Adipose tissue (tissue), 3 donors: Measurements from ENCODE around the gene GOLIM4. TPM values are rescaled to one million over a fixed set of nuclear protein-coding genes. Genes with fewer than 3 reads are reported as not detected.
"Not testable (repeated sequence)": the region's sequence is repeated elsewhere in the genome, so short reads cannot be mapped to it uniquely, and the experiment has no call there.

ENCODE experiments used
- H3K27ac ChIP-seq: one replicate; pipeline ENCODE4 v1.5.1; 2013; ENCODE audit warnings: low read depth, low read length
- WGBS, 3 donors: extraction: QIAGEN DNeasy Blood & Tissue Kit; methylation state at CpG; one replicate each; pipeline ENCODE4 v1.1.7; 2013; 5-methylcytosine and 5-hydroxymethylcytosine counted together
- polyA plus RNA-seq, 3 donors: library from polyadenylated mRNA; stranded (reverse); fragments of 200-250 nt; gene quantifications; one replicate each; pipeline ENCODE4 v1.2.3, GENCODE V29; 2013
- donor health status: healthy with polysubstance abuse.
- donor health status: Bipolar disorder and iron deficiency.
- donor health status: healthy.

GOLIM4 gene
- 10 to 100 TPM in 2 of 3 donors, 1 to 10 TPM in 1; 6.4 to 21.9 (median 13.1) TPM for polyA plus RNA-seq

- 0 to 1% (median 0%) methylated on average over 45 to 52 of the region's 52 CpGs for WGBS, 3 donors
- peak within 1 kb of the TSS; percentile 48 for H3K27ac ChIP-seq
Observed at GRCh38 chr3:168095611-168096209, at the start of gene GOLIM4. TSS of gene GOLIM4 (minus strand) at chr3:168095924. CDS start at chr3:168095285, 639 bp downstream.

- WGBS, 3 donors = 68 to 85% (median 77%) methylated on average over 6 of the region's 6 CpGs
- no peak overlapping the region for H3K27ac ChIP-seq
Observed at GRCh38 chr3:168141405-168141998, 45.8 kb upstream of the GOLIM4 start.

- H3K27ac ChIP-seq = no peak overlapping the region
- WGBS, 3 donors = 63 to 76% (median 71%) methylated on average over 3 of the region's 3 CpGs
Observed at GRCh38 chr3:168139947-168140346, 44.2 kb upstream of the GOLIM4 start.

DNA sequence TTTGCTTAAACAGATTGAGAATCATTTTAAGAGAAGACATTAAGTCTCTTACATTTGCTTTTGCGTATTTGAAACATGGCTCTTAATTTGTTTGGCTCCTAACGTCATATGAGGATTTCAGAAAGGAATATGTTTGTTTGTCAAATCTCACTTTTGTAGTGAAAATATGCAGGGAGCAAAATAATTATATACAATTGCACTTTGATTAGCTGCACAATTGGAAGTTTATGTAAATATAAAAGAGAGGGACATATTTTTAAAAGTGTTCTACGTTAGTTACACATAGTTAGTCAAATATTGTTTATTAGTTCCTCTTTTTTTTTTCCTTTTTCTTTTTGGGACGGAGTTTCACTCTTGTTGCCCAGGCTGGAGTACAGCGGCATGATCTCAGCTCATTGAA is 42.7 kb upstream of the GOLIM4 start:
- 74 to 87% (median 79%) methylated on average over 5 of the region's 5 CpGs for WGBS, 3 donors
- H3K27ac ChIP-seq = no peak overlapping the region

GRCh38 chr3:168134931-168135330 is 39.2 kb upstream of the GOLIM4 start:
- no peak overlapping the region for H3K27ac ChIP-seq
- WGBS, 3 donors = 68 to 71% (median 70%) methylated on average over 5 of the region's 5 CpGs

DNA sequence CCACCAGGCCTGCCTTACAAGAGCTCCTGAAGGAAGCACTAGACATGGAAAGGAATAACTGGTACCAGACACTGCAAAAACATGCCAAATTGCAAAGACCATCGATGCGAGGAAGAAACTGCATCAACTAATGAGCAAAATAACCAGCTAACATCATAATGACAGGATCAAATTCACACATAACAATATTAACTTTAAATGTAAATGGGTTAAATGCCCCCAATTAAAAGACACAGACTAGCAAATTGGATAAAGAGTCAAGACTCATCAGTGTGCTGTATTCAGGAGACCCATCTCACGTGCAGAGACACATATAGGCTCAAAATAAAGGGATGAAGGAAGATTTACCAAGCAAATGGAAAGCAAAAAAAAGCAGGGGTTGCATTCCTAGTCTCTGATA is 34.5 kb upstream of the GOLIM4 start:
- 90 to 91% (median 91%) methylated on average over 3 of the region's 3 CpGs for WGBS, 3 donors

GRCh38 chr3:168128463-168128862 is 32.7 kb upstream of the GOLIM4 start:
- not testable (repeated sequence) for H3K27ac ChIP-seq
- 95 to 96% (median 96%) methylated on average over 8 of the region's 8 CpGs for WGBS, 3 donors

More for the DNA sequence above, 34.5 kb upstream of the GOLIM4 start:
- H3K27ac ChIP-seq = not testable (repeated sequence)

DNA sequence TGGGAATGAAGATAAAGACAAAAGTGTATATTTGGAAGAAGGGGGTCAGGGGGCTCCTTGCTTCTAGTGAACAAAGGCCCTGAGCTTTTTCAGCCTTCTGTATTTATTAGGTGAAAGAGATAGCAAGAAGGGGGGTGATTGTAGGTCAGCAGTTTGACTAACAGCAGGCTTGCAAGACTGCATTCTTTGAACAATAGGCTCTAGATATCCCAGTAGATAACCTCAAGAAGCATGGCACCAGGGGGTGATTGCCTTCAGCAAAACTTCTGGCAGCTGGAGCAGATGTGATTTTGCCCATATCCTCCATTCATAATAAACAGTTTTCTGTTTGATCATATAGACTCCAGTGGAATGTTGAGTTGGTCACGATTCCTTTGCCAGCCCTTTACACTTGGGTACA is 31.7 kb upstream of the GOLIM4 start:
- WGBS, 3 donors = 89 to 96% (median 94%) methylated on average over 1 of the region's 1 CpG
- H3K27ac ChIP-seq = no peak overlapping the region

DNA sequence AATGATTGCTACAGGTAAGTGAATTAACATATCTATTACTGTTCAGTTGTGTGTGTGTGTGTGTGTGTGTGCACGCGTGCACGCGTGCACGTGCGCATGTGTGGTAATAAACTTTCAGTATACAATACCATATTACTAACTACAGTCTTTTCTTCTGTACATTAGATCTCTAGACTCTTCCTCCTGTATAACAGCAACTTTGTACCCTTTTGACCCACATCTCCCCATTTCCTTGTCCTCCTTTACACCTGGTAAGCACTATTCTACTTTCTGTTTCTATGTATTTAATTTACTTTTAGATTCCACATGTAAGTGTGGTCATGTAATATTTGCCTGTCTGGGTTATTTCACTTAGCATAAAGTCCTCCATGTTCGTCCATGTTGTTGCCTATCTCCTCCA is 29.1 kb upstream of the GOLIM4 start:
- 94 to 96% (median 94%) methylated on average over 7 of the region's 7 CpGs for WGBS, 3 donors

GRCh38 chr3:168124291-168124690 is 28.6 kb upstream of the GOLIM4 start:
- no peak overlapping the region for H3K27ac ChIP-seq

More for the DNA sequence above, 29.1 kb upstream of the GOLIM4 start:
- no peak overlapping the region for H3K27ac ChIP-seq

GRCh38 chr3:168123201-168124176 is 27.8 kb upstream of the GOLIM4 start:
- no peak overlapping the region for H3K27ac ChIP-seq
- 39 to 71% (median 53%) methylated on average over 6 of the region's 6 CpGs for WGBS, 3 donors

DNA sequence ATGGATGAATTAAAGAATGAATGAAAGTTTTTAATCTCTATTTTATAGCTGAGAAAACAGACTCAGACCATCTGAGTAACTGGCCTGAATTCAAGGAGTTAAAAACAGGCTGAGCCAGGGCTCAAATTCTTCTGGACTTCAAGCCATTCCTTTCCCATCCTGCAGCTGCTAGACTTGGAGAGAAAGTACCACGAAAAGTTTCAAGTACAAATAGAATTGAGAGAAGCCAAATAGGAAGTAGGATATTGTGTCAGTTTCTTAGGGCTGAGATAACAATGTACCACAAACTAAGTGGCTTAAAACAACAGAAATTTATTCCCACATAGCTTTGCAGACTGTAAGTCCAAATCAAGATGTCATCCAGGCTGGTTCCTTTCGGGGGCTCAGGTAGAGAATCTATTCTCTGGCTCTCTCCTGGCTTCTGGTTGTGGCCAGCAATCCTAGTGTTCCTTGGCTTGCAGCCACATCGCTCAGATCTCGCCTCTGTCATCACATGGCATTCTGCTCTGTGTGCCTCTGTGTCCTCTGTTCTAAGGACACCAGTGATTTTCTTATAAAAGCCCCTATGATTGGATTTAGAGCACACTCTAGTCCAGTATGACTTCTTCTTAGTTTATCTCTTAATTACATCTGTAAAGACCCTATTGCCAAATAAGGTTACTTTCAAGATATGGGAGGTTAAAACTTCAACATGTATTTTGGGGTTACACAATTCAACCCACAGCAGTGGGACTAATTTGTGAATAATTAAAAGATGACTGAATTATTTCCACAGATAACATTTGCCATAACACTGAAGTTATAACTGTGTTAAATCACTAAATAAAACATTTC is 25.7 kb upstream of the GOLIM4 start:
- no peak overlapping the region for H3K27ac ChIP-seq
- WGBS, 3 donors = 41 to 60% (median 46%) methylated on average over 4 of the region's 4 CpGs

GRCh38 chr3:168117853-168118313 is 22.2 kb upstream of the GOLIM4 start:
- no peak overlapping the region for H3K27ac ChIP-seq
- WGBS, 3 donors = 35 to 54% (median 53%) methylated on average over 2 of the region's 2 CpGs

DNA sequence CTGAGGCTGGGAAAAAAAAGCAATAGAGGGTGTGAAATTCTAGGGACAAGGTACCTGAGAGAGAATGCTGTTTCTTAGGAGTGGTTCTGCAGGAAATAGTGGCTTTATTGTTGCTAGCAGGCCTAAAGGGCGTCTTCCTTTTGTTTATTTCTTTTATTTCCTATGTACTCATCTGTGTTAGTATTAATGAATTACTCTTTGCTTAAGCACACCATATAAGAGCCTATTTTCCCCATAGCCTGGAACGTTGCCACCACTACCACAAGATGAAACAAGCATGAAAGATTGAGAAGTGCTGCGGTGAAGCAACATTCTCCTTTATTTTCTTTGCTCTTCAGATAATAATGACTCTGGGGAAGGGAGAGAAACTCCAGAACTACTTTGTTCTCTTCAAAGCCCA is 21.3 kb upstream of the GOLIM4 start:
- WGBS, 3 donors = 54 to 83% (median 59%) methylated on average over 3 of the region's 3 CpGs
- H3K27ac ChIP-seq = no peak overlapping the region

DNA sequence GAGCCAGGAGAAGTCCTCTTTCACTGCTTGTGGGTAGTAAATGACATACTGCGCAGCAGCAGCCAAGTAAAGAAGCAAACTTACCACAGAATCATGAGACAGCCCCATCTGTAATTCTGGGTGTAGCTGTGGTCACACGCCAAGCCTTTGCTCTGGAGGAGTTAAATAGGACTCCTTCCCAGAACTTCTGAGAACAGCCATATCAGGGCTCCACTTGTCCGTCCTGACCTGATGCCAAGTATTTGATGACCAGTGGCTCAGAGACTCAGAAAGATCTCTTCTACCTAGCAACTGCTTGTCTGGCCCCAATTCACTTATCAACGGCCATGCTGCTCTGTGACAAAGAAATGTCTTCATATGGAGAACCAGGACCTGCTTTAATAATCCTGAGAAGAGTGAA is 20.6 kb upstream of the GOLIM4 start:
- WGBS, 3 donors = 52 to 77% (median 62%) methylated on average over 4 of the region's 4 CpGs
- no peak overlapping the region for H3K27ac ChIP-seq

DNA sequence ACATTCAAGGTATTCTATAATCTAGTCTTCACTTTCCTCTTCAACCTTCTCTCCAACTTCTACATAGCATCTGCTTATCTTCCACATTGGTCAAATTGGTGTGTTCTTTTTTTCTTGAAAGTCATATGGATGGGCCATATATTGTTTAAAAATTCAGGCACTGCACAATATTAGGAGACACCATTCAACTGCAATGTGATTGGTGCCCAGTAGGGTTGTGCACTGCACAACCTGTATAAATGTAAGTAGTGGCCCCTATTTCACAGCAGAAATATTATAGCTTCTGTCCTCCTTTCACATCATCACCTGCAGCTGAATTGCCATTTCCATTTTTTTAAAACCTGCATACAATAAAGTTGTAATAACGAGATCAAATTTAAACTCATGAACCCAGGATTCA is 18.1 kb upstream of the GOLIM4 start:
- 83 to 89% (median 87%) methylated on average over 1 of the region's 1 CpG for WGBS, 3 donors
- no peak overlapping the region for H3K27ac ChIP-seq

- WGBS, 3 donors = 76 to 86% (median 81%) methylated on average over 3 of the region's 3 CpGs
- H3K27ac ChIP-seq = no peak overlapping the region
Observed at GRCh38 chr3:168112894-168113293, 17.2 kb upstream of the GOLIM4 start.

- H3K27ac ChIP-seq = no peak overlapping the region
Observed at GRCh38 chr3:168104361-168104760, 8.6 kb upstream of the GOLIM4 start.
